ENCODE data around the gene MAP2K7. TPM values are rescaled to one million over a fixed set of nuclear protein-coding genes. Genes with fewer than 3 reads are reported as not detected.

The MAP2K7 gene
- total and polyA plus RNA-seq, 2 of the 4 experiments (the other 2 are of a cell fraction) = 4.1 to 15.6 TPM

DNA sequence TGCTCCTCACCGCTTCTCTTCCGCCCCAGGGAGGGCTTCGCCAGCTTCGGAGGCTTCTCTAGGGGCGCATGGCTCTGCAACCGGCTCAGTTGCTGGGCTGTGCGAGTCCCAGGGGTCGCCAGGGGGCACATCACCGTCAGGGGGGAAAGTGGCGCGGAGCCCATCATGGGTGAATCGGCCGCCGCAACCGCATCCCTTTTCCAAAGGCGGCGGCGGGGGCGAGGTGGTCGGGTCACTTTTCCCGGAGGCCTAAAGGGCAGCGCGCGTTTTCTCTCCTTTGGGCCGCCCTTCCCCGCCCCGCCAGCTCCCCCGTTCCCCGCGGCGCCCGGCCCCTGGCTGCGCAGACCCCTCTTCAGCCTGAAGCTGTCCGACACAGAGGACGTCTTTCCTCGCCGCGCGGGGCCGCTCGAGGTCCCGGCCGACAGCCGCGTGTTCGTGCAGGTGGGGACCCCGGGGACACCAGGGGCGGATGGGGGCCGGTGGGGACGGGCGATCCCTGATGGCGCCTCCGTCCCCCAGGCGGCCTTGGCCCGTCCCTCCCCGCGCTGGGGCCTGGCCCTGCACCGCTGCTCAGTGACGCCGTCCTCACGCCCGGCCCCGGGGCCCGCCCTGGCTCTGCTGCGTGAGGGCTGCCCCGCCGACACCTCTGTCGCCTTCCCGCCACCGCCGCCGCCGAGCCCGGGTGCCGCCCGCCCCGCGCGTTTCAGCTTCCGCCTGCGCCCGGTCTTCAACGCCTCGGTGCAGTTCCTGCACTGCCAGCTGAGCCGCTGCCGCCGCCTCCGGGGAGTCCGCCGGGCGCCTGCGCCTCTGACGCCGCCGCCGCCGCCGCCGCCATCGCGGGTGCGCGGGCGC is 12.7 kb downstream of the MAP2K7 start:
- Histone ChIP-seq H4K5ac (ENCODE audit: low read depth, low read length) (no peak overlapping the region), H3K27me3 (ENCODE audit: control insufficient read depth, insufficient read depth, low read length) (peaks cover 11% of the 10 kb centered on the region), H4K91ac (ENCODE audit: insufficient read depth, low read depth, low read length) (no peak overlapping the region), H3K27ac (ENCODE audit: insufficient read depth, low read length) (no peak overlapping the region; the same call in 1 of the 2 replicates), H4K20me1 (ENCODE audit: insufficient read depth, low read length) (peaks cover 5% of the 10 kb centered on the region), H2BK20ac (ENCODE audit: low read depth, low read length) (no peak overlapping the region), H2BK5ac (ENCODE audit: low read depth, low read length, poor library complexity, severe bottlenecking) (no peak overlapping the region), H3K4me1 (ENCODE audit: control insufficient read depth, insufficient read depth, low read length) (peaks cover 15% of the 10 kb centered on the region), H3K79me1 (ENCODE audit: low read depth in 1 of 2, low read length in 2 of 2) (peaks cover 0 to 12% of the 10 kb centered on the region in 2 experiments; a peak in 2 of 4 replicates), H4K8ac (ENCODE audit: low read depth in 2 of 2, low read length in 2 of 2) (peak overlapping the region in 1 of 2 experiments; percentile 3; a peak in 1 of 4 replicates), H3K9ac (ENCODE audit: low read depth, low read length) (peak overlapping the region; percentile 15; the same call in 1 of the 2 replicates), H3K18ac (ENCODE audit: low read depth, low read length) (no peak overlapping the region; the same call in 1 of the 2 replicates), H2AK5ac (ENCODE audit: low read depth, low read length) (peak overlapping the region; percentile 9; the same call in 1 of the 2 replicates), H3K4me2 (ENCODE audit: low read depth, low read length) (peak overlapping the region; percentile 70), H2BK15ac (ENCODE audit: low read depth, low read length) (no peak overlapping the region), H3K23ac (ENCODE audit: low read depth, low read length) (0 out of 2 replicates have a peak overlapping the region, but pooled peaks have one; percentile 15), H3K36me3 (ENCODE audit: control insufficient read depth, insufficient read depth, low read length) (peaks cover 13% of the 10 kb centered on the region), H3K9me1 (ENCODE audit: insufficient read depth, low read length) (peaks cover 6% of the 10 kb centered on the region), H2AFZ (replicated peaks; ENCODE audit: low read length, poor library complexity) (peak overlapping the region; percentile 90), H3K4ac (ENCODE audit: low read depth, low read length) (0 out of 2 replicates have a peak overlapping the region, but pooled peaks have one; percentile 29), H3K4me3 (ENCODE audit: insufficient read depth, low read depth, low read length) (peak overlapping the region; percentile 44), H3K9me3 (ENCODE audit: control insufficient read depth, insufficient read depth, low read length) (no peaks in the 10 kb centered on the region), H2AK9ac (replicated peaks; ENCODE audit: low read depth, low read length, poor library complexity) (peak overlapping the region; percentile 89), H3K56ac (ENCODE audit: extremely low read depth, insufficient read depth, low read length) (no peak overlapping the region), H3K14ac (replicated peaks; ENCODE audit: low read depth, low read length) (no peak overlapping the region), H2BK120ac (ENCODE audit: low read depth, low read length) (no peak overlapping the region)
- BruUV-seq (replicated peaks) = no TSS peak
- intact Hi-C loops (cut with micrococcal nuclease) = no loop called here
- ChIA-PET CTCF (interaction anchor here (2.4 kb wide), 1 partner anchor 13 kb away, joined by 10 read pairs; no protein-coding TSS in a partner anchor), POLR2A (ENCODE audit: unreplicated experiment) (no interaction called here)
- dilution Hi-C loops (cut with HindIII; ENCODE audit: low sequenced_read_pairs, unreplicated experiment) = no loop called here
- whole genome bisulfite sequencing, 2 experiments (ENCODE audit: extremely low coverage in 2 of 2, insufficient read length in 1 of 2) = 5% methylated on average over 44 of the region's 104 CpGs; no CpG with 5 or more reads in 1 of the 2 experiments
- in situ Hi-C loops (cut with MboI; ENCODE audit: low sequenced_read_pairs) = no loop called here
- ATAC-seq (ENCODE audit: low read depth) (no peak), DNase-seq (no peak)
- TF ChIP-seq RCOR1 (IDR thresholded peaks at IDR 0.05; ENCODE audit: insufficient replicate concordance, low read length) = no peak
- TF ChIP-seq MXI1 (IDR thresholded peaks at IDR 0.05; ENCODE audit: borderline replicate concordance, low read depth, low read length) = no peak
- no peak for TF ChIP-seq RFX5 (IDR thresholded peaks at IDR 0.05; ENCODE audit: low read depth, low read length)
- TF ChIP-seq, protein P1, sequence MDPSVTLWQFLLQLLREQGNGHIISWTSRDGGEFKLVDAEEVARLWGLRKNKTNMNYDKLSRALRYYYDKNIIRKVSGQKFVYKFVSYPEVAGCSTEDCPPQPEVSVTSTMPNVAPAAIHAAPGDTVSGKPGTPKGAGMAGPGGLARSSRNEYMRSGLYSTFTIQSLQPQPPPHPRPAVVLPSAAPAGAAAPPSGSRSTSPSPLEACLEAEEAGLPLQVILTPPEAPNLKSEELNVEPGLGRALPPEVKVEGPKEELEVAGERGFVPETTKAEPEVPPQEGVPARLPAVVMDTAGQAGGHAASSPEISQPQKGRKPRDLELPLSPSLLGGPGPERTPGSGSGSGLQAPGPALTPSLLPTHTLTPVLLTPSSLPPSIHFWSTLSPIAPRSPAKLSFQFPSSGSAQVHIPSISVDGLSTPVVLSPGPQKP (IDR thresholded peaks at IDR 0.05; ENCODE audit: borderline replicate concordance, low read depth, low read length) = no peak
- TF ChIP-seq, protein P2, sequence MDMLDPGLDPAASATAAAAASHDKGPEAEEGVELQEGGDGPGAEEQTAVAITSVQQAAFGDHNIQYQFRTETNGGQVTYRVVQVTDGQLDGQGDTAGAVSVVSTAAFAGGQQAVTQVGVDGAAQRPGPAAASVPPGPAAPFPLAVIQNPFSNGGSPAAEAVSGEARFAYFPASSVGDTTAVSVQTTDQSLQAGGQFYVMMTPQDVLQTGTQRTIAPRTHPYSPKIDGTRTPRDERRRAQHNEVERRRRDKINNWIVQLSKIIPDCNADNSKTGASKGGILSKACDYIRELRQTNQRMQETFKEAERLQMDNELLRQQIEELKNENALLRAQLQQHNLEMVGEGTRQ (IDR thresholded peaks at IDR 0.05; ENCODE audit: low read depth, low read length) = no peak
